GM18873 (cell line): ENCODE measurements around the gene HIC2.
"Not testable (repeated sequence)": the region's sequence is repeated elsewhere in the genome, so short reads cannot be mapped to it uniquely, and the experiment has no call there.

Experiments
- ATAC-seq: cut with Tn5 transposase; IDR thresholded peaks from one replicate; pipeline ENCODE4 v1.9.1; 2021; ENCODE audit warnings: mild to moderate bottlenecking, moderate library complexity, moderate number of reproducible peaks; ENCODE audit not compliant: unreplicated experiment, low FRiP score

The HIC2 gene

DNA sequence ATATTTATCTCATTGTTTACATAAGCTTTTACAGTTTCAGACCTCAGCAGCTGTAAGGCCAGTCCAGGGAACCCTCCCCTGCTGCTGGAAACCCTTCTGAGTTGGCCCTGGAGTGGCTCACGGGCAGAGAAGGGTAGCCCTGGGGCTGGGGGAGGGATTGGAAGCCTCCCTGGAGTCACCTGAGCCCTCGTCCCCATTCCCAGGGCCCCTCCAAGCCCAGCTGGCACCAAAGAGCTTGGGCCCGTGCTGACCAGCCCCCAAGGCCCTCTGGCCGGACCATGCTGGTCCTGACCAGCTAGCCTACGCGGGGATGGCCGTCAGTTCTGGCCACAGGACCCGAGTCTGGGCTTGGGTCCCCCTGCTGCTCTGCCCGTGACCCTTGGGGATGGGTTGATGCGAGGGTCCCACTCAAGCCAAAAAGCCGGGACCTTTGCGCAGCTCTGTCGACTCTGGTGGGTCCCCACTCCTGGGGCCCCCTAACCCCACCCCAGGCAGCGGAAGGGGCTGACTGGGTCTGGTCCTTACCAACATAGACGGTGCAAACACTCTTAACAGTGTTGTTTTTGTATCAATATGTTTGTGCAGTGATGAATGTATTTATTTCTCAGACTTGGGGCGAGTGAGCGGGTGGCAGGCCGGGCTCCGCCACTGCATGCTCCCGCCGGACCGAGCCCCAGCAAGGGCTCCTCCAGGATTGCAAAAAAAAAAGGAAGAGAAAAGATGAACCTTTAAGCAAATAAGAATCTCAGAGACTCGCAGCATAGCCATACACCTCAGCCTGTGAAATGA is 32.6 kb downstream of the HIC2 start:
- ATAC-seq, result no peak

DNA sequence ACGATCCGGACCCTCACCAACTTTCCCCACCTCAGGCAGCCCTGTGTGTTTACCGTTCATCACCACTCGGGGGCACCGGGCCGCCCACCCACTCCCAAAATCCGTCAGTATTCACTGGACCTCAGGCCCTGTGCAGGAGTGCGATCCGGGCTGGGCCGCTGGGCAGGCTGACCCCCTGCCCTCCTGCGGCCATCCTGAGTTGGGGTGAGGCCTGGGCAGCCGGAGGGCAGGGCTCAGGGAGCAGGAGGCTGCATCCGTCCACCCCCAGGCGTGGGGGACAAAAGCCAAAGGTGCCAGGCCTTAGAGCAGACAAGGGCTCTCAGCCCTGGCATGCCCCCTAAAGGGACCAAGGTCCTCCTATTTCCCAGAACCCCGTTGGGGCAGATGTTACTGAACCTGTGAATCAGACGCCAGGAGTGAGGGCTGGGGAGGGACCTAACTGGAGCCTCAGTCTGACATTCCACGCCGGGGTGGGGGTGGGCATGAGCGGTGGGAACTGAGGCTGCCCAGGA is 33.2 kb downstream of the HIC2 start:
- no peak for ATAC-seq

DNA sequence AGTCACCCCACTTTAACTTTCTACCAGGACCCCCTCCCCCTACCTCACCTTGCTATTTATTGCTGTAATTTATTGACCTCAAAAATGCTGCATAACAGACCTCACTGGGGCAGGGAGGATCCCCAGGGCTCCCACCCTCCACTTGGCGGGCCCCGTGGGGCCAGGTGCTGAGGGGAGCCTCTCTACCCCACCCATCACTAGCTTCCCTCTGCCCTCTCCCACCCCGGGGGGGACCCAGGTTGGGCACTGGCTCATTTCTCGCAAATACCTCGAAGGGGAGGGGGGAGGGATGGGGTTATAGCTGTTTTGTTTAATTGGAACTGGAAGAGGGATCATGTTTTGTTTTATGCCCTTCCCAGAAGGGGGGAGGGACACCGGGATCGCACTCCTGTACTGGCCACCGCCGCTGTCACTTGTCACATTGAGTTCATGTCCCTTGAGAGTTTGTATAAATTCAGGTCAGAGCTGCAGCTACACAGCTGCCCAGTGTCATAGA is 33.7 kb downstream of the HIC2 start:
- no peak for ATAC-seq

DNA sequence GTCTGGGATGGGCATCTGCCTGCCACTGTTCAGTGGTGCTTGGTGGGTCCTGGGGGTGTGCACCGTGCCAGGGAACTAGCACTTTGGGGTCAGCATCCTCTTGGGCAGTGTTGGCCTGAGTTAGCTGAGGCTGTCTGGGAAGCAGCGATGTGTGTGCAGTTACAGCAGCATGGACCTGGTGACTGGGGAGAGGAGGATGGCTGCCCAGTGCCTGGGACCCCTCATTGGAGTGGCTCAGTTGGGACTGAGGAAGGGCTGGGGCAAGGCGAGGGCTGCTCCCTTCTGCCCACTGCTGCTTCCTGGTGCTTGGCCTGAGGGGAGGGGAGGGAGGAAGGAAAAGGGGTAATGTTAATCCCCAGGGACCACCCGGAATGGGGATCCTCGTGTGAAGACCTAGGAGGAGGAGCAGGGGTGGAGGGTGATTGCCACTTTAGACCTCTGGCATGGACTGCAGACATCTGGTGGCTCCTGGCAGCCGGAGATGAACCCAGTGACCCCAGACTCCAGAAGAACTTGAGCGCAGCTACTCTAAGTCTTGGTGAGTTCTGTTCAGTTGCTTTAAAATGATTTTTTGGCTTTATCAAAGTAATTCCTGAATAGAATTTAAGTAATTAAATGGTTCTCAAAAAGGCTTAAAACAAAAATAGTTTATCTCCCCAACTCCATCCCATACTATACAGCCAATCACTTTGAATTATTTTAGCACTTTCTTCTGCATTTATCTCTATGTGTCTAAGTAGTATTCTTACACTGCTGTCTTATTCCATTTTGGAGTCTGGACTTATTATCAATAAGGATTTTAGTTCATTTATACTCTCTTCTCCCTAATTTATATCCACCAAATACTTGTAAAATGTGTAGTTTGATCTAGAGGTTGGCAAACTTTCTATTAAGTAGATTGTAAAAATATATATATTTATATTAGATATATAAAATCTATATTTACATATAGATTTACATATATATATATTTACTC is 34.7 kb downstream of the HIC2 start:
- ATAC-seq, result no peak

DNA sequence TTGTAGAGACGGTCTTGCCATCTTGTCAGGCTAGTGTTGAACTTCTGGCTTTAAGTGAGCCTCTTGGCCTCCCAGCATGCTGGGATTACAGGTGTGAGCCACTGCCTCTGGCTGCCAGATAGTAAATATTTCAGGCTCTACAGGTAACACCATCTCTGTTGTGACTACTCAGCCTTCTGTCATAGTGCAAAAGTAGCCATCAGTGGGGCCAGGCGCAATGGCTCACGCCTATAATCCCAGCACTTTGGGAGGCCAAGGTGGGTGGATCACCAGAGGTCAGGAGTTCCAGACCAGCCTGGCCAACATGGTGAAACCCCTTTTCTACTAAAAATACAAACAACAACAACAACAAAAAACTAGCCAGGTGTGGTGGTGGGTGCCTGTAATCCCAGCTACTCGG is 35.5 kb downstream of the HIC2 start:
- not testable (repeated sequence) for ATAC-seq

DNA sequence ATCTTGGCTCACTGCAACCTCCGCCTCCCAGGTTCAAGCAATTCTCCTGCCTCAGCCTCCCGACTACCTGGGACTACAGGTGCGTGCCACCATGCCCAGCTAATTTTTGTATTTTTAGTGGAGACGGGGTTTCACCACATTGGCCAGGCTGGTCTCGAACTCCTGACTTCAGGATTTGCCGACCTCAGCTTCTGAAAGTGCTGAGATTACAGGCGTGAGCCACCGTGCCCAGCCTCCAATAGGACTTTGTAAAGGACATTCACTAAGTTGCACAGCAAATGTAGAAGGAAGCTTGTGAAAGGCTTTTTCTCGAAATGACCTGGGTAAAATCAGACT is 37.8 kb downstream of the HIC2 start:
- not testable (repeated sequence) for ATAC-seq

DNA sequence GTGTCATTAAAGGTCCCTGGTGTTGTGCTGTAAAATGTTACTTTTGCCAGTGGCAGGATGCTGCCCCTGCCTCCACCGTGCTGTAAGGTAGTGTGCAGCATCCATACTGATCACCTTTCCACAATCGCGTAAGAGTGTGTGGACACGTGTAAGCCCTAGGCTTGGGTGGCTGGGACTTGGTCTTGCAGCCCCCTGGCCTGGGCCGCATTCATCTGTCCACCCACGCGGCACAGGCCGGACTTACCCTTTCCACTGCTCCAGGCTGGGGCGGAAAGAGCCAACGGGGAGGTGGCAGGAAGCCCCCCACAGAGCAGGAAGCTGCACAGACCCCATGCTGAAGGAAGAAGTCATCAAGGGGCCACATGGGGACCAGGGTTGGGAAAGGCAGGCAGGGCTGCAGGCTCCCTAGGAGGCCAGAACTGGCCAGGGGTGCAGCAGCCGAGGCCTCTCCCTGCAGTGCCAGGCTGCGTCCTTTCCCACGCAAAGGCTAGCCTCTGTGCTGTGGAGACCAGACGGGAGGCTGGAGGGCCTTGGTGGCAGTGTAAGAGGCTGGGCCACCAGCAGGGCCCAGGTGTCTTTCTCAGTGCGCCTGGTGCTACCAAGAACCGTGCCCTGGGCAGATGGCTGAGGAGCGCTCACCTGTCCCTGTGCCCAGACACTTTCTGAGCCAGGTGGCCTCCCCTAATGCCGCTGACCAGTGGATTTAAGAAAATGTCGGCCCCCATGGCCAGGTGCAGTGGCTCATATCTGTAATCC is 38.3 kb downstream of the HIC2 start:
- ATAC-seq, result no peak

DNA sequence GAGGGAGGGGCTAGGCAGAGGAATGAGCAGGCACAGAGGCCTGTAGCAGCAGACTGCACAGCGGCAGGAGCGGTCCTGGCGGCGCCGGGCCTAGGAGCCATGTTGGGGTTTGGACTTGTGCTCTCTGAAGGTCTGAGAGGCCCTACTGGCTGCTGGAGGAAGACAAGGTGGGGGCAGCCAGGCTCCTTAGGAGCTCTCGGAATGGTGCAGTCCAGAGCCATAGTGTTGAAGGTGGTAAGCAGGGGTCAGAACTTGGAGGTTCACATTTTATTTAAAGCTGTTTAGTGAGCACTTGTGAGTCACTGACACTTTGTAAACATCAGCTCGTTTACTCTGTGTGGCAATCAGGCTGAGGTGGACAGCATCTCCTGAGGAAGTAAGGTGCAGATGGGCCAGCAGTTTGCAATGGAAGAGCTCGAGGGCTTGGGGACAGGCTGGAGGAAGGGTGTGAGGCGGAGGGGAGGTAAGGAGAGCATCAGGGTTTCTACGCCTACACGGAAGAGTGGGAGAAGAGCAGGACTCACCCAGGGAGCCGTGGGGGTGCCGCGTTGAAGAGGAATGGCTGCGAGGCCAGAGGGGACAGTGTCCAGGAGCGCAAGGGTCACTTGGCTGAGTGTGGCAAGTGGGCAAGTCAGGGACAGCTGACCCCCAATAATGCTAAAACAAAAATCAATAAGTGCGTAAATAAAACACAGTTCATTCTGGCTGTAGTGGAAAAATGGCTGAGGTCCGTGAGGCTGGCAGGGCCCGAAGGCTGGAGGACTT is 40.0 kb downstream of the HIC2 start:
- ATAC-seq, result no peak

DNA sequence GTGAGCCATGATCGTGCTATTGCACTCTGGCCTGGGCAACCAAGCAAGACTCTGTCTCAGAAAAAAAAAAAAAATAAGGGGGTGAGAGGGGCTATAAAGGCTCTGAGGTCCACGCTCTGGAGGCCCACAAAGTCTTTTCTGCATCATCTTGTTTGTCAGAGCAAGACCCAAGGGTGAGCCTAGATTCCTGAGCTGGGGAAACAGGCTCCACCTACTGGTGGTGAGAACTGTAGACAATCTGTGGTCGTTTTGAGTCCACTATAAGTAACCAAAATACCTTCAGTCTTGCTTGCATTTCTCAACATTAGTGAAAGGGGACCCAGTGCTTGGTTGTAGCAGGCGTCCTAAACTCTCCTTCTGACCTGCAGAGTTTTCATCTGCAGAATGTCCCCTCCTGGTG is 45.5 kb downstream of the HIC2 start:
- ATAC-seq, result not testable (repeated sequence)

DNA sequence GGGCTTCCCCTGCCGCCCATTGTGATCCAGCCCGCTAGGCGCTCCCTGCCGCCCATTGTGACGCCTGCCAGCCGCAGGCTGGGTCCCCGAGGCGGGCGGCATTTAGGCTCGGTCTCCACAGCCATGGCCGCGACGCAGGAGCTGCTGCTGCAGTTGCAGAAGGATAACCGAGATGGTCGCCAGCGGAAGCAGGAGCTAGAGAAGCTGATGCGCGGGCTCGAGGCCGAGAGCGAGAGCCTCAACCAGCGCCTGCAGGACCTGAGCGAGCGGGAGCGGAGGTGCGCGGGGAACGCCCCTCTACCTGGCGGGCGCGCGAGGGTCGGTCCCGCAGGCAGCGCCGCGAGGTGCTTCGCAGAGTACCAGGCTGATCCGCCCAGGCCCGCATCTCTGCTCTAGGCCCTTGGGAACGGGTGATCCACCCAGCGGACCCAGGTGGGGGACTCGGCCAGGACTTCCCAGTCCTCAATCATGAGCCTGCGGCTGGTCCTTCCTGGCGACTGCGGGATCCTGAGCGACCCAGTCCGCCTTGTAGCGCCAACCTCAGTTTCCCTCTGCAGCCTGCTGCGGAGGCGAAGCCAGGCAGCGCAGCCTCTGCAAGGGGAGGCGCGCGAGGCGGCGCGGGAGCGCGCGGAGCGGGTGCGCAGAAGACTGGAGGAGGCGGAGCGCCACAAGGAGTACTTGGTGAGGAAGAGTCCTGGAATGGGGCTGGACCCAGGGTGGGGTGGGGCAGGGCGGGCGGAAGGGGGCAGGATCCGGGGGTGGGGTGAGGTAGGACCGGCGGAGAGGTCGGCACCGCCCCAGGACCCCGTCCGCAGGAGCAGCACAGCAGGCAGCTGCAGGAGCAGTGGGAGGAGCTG is 50.4 kb downstream of the HIC2 start, which contains the start of gene TMEM191C:
TSS of gene TMEM191C (plus strand) at position 51 of the 857 bp plus-strand sequence. CDS start at position 124, 73 bp downstream.
- peak; percentile 3 for ATAC-seq

DNA sequence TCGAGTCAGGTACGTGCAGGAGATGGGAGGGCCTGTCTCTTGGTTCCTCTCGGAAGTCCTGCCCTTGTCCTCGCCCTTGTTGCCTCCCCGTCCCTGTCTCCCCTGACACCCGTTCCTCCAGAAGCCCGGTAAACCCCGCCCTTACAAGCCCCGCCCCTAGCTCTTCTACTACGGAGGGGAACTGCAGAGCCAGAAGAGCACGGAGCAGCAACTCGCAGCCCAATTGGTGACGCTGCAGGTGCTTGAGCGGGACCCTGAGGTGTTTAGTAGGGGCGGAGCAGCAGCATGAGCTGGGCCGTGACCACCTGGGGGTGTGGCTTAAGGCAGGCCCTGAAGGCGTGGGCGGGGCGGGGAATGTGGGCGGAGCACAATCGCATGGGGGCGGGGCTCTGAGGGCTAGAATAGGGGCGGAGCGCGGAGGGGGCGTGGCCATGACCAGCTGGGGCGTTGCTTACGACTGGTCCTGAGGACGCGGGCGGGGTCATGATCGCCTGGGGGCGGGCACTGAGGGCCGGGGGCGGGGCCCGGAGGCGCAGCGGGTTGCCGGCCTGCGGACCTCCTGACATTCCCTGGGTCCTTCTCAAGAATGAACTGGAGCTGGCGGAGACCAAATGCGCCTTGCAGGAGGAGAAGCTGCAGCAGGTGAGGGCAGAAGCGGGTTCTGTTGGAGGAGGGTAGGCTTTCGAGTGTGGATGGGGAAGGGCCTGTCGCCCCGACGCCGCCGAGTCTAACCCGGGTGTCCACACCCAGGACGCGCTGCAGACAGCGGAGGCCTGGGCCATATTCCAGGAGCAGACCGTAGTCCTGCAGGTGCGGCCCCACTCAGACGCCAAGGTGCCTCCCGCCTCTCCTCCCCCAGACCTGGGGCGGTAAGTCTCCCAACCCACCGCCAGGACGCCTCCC is 51.3 kb downstream of the HIC2 start:
- ATAC-seq, result peak; percentile 80

DNA sequence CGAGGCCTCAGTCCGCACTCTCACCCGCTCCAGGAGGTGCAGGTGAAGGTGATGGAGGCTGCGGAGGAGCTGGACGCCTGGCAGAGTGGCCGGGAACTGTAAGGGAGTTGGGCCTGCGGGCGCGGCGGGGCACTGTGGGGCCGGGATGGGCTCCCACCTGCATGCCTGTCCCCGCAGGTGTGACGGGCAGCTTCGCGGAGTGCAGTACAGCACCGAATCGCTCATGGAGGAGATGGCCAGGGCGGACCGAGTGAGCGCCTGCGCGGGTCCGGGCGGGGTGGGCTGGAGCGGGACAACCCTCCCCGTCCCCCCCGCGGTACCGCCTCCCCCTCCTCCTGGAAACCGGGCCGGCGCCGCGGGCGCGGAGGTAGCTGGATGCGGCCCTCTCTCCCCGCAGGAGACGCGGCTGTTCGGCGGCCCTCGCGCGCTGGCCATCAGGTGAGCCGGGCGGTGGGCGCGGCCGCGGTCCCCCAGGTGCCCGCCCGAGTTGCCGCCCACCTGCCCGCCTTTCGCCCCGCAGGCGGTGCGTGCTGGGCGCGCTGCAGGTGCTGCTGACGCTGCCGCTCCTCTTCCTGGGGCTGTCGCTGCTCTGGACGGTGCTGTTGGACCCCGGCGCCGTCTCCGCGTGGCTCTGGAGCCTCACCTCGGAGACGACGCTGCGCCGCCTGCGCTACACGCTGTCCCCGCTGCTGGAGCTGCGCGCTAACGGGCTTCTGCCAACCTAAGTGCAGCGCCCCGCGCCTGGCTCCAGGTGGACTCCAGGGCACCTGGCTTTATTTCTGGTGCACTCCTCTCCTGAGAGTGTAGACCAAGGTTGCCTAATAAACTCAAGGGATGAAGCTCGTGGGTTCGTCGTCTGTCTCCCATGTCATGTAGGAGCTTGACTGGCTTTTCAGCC is 52.2 kb downstream of the HIC2 start:
- not testable (repeated sequence) for ATAC-seq

DNA sequence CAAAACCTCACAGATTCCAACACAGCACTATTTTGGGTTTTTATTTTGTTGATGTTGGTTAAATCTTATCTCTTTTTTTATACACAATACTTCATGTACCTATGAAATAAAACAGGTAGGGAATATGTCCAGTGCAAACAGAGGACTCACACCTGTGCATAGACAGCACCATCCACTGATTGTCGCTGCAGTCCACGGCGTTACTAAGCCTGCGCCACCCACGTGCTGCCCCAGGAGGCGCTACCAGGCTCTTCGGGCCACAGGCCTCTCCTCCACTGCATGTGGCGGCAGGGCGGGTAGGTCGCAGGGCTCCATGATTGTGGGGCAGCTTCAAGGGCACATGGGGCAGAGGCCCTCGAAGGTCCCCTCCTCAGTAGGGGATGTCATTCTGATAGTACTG is 55.8 kb downstream of the HIC2 start:
- not testable (repeated sequence) for ATAC-seq

DNA sequence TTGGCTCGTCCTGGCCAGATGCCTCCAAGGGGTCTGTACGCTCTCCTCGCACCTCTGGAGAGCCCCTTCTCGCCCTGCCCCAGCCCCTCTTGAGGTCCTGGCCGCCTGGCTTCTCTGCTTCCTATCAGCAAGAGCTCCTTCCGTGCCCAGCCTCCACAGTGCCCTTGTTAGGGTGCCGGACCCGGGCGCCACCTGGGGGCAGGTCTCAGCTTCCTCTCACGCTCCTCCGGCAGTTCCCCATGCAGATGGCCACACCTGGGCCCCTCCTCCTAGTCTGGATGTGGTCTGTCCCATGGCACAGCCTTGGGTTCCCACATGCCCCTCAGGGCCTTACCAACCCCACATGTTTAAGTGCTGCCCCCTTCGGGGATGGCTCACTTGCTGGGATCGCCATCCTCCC is 56.5 kb downstream of the HIC2 start:
- not testable (repeated sequence) for ATAC-seq

DNA sequence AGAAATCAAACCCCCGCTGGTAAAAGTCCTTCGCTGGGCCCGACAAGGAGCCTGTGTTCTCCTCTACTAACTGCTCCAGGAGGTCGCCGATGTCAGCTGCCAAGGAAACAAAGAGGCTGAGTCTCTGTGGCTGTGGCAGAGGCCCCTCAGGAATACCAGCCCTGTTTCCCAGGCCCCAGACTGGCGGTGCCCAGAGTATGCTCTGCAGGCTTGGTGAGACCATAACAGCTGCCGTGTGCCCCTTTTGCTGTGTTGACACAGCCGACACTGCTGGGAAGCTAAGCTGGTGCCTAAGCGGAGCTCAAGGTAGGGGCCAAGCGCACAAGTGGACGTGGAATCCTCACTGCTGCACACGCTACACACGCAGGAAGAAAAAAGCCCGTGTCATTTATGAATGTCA is 66.9 kb downstream of the HIC2 start:
- not testable (repeated sequence) for ATAC-seq

DNA sequence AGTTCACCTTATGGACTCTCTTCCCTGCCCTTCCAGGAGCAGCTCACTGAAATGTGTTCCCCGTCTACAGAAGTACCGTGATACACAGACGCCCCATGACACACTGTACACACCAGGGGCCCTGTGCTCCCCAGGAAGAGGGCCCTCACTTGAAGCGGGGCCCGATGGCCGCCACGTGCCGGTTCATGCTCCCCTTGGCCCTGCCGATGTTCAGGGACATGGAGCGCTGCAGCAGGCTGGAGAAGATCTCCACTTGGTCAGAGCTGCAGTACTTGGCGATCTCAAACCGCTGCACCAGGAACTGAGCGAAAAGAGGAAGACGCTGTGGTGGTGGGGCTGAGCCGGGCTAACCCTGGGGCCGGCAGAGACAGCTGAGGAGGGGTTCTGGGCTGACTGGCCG is 70.6 kb downstream of the HIC2 start:
- ATAC-seq, result not testable (repeated sequence)
